Measurements from ENCODE around the gene FMNL2. TPM values are rescaled to one million over a fixed set of nuclear protein-coding genes. Genes with fewer than 3 reads are reported as not detected.
A peak's percentile ranks its signal among the peaks of the same experiment; 100 is the strongest.

Gene FMNL2
- total RNA-seq, 2 experiments from 2014 or later: 0.05 to 0.21 TPM

DNA sequence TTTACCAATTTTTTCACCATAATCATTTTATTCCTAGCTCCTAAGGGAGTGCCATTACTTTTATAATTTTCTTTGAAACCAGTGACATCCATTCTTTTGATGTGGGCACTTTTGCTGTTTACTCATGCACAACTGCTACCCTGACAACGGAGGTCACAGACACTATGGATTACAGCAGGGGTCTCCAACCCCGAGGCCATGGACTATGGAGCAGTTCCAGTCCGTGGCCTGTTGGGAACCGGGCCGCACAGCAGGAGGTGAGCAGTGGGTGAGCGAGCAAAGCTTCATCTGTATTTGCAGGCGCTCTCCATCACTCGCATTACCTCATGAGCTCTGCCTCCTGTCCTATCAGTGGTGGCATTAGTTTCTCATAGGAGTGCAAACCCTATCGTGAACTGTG is 347.7 kb downstream of the FMNL2 start:
- H3K27me3 Mint-ChIP-seq (ENCODE audit: low read depth): no peaks in the 10 kb centered on the region
- H3K4me3 Mint-ChIP-seq: no peak overlapping the region
- H3K36me3 Mint-ChIP-seq (ENCODE audit: low read depth): peaks cover 33% of the 10 kb centered on the region
- H3K27ac Mint-ChIP-seq: no peak overlapping the region
- H3K9me3 Mint-ChIP-seq (ENCODE audit: insufficient read depth): no peaks in the 10 kb centered on the region
- ATAC-seq (no peak), DNase-seq (no peak)
- H3K4me1 Mint-ChIP-seq (ENCODE audit: low read depth): peaks cover 4% of the 10 kb centered on the region
- ChIA-PET POLR2A (no interaction called here), CTCF (interaction anchor here (2.0 kb wide), 1 partner anchor 34 kb away, joined by 5 read pairs; the partner anchor contains the start of gene PRPF40A)

- no peak overlapping the region for H3K4me3 Mint-ChIP-seq
Measured at GRCh38 chr2:152683400-152683799, 348.4 kb downstream of the FMNL2 start.

GRCh38 chr2:152686321-152686720 is 351.3 kb downstream of the FMNL2 start:
- no peak for DNase-seq
- H3K36me3 Mint-ChIP-seq (ENCODE audit: low read depth): peaks cover 32% of the 10 kb centered on the region
- H3K9me3 Mint-ChIP-seq (ENCODE audit: insufficient read depth): no peaks in the 10 kb centered on the region
- CTCF ChIA-PET: interaction anchor here (0.6 kb wide), 1 partner anchor 1594 kb away, joined by 4 read pairs; no protein-coding TSS in a partner anchor
- no peak for ATAC-seq
- H3K27ac Mint-ChIP-seq: no peak overlapping the region
- POLR2A ChIA-PET: interaction anchor here (0.7 kb wide), 1 partner anchor 31 kb away, joined by 3 read pairs; no protein-coding TSS in a partner anchor
- peaks cover 4% of the 10 kb centered on the region for H3K4me1 Mint-ChIP-seq (ENCODE audit: low read depth)
- no peak overlapping the region for H3K4me3 Mint-ChIP-seq
- no peaks in the 10 kb centered on the region for H3K27me3 Mint-ChIP-seq (ENCODE audit: low read depth)

More at GRCh38 chr2:152683400-152683799, 348.4 kb downstream of the FMNL2 start:
- Mint-ChIP-seq H3K27me3 (ENCODE audit: low read depth) (no peaks in the 10 kb centered on the region), H3K36me3 (ENCODE audit: low read depth) (peaks cover 38% of the 10 kb centered on the region), H3K9me3 (ENCODE audit: insufficient read depth) (no peaks in the 10 kb centered on the region), H3K4me1 (ENCODE audit: low read depth) (peaks cover 4% of the 10 kb centered on the region), H3K27ac (no peak overlapping the region)
- DNase-seq (no peak), ATAC-seq (no peak)
- POLR2A ChIA-PET: no interaction called here
- CTCF ChIA-PET: interaction anchor here (2.0 kb wide), 1 partner anchor 33 kb away, joined by 5 read pairs; the partner anchor contains the start of gene PRPF40A

GRCh38 chr2:152693033-152693432 is 358.1 kb downstream of the FMNL2 start:
- ChIA-PET CTCF (interaction anchor here (5.1 kb wide), 1 partner anchor 23 kb away, joined by 33 read pairs; the partner anchor contains the start of gene PRPF40A), POLR2A (interaction anchor here (0.7 kb wide), 1 partner anchor 24 kb away, joined by 3 read pairs; the partner anchor contains the start of gene PRPF40A)
- Mint-ChIP-seq H3K9me3 (ENCODE audit: insufficient read depth) (no peaks in the 10 kb centered on the region), H3K4me3 (no peak overlapping the region), H3K27ac (no peak overlapping the region), H3K36me3 (ENCODE audit: low read depth) (peaks cover 32% of the 10 kb centered on the region), H3K27me3 (ENCODE audit: low read depth) (no peaks in the 10 kb centered on the region), H3K4me1 (ENCODE audit: low read depth) (peaks cover 17% of the 10 kb centered on the region)
- no peak for ATAC-seq
- DNase-seq: no peak

DNA sequence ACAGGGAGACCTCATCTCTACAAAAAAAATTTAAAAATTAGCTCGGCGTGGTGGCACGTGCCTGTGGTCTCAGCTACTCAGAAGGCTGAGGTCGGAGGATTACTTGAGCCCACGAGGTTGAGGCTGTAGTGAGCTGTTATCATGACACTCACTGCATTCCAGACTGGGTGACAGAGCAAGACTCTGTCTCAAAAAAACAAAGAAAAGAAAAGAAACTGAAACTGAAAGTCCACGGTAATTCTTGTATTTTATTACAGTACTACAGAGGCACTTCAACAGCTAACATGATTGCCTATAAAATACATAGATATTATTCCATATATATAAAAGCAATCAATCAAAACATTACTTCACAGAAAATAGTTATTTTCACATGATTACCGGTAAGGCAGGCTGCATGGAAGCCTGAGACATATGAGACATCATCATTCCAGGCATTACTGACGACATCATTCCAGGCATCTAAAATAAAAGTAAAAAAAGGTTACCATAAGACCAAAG is 359.2 kb downstream of the FMNL2 start:
- no peaks in the 10 kb centered on the region for H3K9me3 Mint-ChIP-seq (ENCODE audit: insufficient read depth)
- DNase-seq: peak; percentile 48

DNA sequence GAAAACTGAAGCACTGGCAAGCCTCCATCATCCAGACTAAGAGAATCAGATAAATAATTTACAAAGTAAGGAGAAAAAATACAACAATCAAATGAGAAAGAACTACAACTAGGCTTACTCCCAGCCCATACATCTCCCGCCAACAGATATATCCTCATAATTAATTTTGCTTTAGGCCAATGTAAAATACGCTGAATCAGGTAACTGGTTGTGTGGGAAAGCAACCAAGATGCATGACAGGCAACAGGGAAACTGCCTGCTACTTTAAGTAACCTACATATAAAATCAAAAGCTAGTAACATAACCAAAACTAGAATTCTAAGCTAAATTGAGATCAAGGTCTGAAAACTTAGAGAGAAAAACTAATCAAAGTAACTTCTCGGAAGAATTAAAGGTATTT is 360.8 kb downstream of the FMNL2 start:
- H3K4me1 Mint-ChIP-seq (ENCODE audit: low read depth): peaks cover 23% of the 10 kb centered on the region
- H3K9me3 Mint-ChIP-seq (ENCODE audit: insufficient read depth): no peaks in the 10 kb centered on the region
- POLR2A ChIA-PET: interaction anchor here (2.2 kb wide), 1 partner anchor 21 kb away, joined by 8 read pairs; the partner anchor contains the start of gene PRPF40A
- peak overlapping the region; percentile 1 for H3K27ac Mint-ChIP-seq
- no peak for DNase-seq
- CTCF ChIA-PET: interaction anchor here (1.0 to 5.1 kb wide), 3 partner anchors 9 to 20 kb away, joined by 3 to 33 read pairs (median 5); partner anchors contain the start of gene PRPF40A
- ATAC-seq: no peak
- peaks cover 31% of the 10 kb centered on the region for H3K36me3 Mint-ChIP-seq (ENCODE audit: low read depth)
- no peak overlapping the region for H3K4me3 Mint-ChIP-seq
- H3K27me3 Mint-ChIP-seq (ENCODE audit: low read depth): no peaks in the 10 kb centered on the region

More for the DNA sequence above, 359.2 kb downstream of the FMNL2 start:
- Mint-ChIP-seq H3K27me3 (ENCODE audit: low read depth) (no peaks in the 10 kb centered on the region), H3K4me3 (peak overlapping the region; percentile 79), H3K4me1 (ENCODE audit: low read depth) (peaks cover 17% of the 10 kb centered on the region), H3K27ac (peak overlapping the region; percentile 92), H3K36me3 (ENCODE audit: low read depth) (peaks cover 28% of the 10 kb centered on the region)
- ChIA-PET POLR2A (interaction anchor here (1.5 kb wide), 1 partner anchor 23 kb away, joined by 8 read pairs; the partner anchor contains the start of gene PRPF40A), CTCF (interaction anchor here (0.5 to 5.1 kb wide), 5 partner anchors 14 to 1620 kb away, joined by 3 to 33 read pairs (median 3); partner anchors contain the start of gene PRPF40A)
- peak; percentile 89 for ATAC-seq

GRCh38 chr2:152696476-152696875 is 361.5 kb downstream of the FMNL2 start:
- Mint-ChIP-seq H3K27me3 (ENCODE audit: low read depth) (no peaks in the 10 kb centered on the region), H3K4me1 (ENCODE audit: low read depth) (peaks cover 23% of the 10 kb centered on the region), H3K36me3 (ENCODE audit: low read depth) (peaks cover 34% of the 10 kb centered on the region), H3K27ac (no peak overlapping the region), H3K4me3 (no peak overlapping the region), H3K9me3 (ENCODE audit: insufficient read depth) (no peaks in the 10 kb centered on the region)
- DNase-seq (no peak), ATAC-seq (no peak)
- ChIA-PET CTCF (interaction anchor here (1.0 to 5.1 kb wide), 2 partner anchors 9 to 20 kb away, joined by 3 to 33 read pairs; partner anchors contain the start of gene PRPF40A), POLR2A (interaction anchor here (2.2 kb wide), 1 partner anchor 20 kb away, joined by 8 read pairs; the partner anchor contains the start of gene PRPF40A)

Other genes with a start within 250 kb of the FMNL2 start
- gene CACNB4, start 236.1 kb upstream of the FMNL2 start, total RNA-seq: under 1 TPM; 0.29 to 0.47 TPM
- gene STAM2, start 159.4 kb upstream of the FMNL2 start, total RNA-seq: 10 to 100 TPM; 15.5 to 17.5 TPM